Medulla oblongata (tissue), 1 donor: Measurements from ENCODE around the gene ABCG4.

Experiments
- DNase-seq: peaks from one replicate; pipeline ENCODE4 v3.0.0-alpha.2; 2015; ENCODE audit errors: extremely low spot score

ABCG4 gene

DNA sequence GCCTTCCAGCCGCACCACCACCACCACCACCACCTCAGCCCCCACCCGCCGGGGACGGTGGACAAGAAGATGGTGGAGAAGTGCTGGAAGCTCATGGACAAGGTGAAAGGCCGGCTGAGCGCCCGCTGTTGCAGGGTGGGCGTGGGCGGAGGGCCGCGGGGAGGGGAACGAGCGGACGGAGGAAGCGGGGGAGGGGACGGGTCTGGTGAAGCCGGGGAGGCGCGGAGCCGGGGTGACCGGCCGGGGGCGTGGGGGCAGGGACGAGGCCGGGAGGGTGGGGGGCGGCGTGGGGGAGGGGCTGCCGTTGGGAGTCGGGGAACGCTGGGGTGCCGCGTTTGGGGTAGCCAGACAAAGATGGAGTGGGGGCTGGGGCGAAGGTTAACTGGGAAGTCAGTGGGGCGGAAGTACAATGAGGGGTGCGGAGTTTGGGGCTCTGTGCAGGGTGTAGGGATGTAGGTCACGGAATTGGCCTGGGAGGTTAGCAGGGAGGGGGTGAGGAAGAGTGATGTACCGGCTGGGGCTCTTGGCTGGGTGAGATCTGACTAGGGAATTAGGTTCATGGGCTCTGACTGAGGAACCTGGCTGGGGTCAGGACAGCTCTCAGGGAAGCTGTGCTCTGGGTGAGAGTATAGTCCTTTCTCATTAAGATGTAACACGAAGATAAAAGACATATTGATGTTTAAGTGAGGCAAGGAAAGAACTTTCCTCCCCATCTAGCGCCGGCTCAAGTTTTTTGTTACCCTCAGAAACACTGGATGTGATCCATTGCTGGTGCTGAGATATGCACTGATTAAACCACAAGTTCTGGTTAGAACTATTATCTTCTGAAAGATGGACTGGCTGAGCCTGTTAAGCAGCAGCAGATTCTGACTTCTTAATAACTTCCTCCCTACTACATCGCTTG is 57.9 kb downstream of the ABCG4 start:
- DNase-seq = peak; percentile 31

DNA sequence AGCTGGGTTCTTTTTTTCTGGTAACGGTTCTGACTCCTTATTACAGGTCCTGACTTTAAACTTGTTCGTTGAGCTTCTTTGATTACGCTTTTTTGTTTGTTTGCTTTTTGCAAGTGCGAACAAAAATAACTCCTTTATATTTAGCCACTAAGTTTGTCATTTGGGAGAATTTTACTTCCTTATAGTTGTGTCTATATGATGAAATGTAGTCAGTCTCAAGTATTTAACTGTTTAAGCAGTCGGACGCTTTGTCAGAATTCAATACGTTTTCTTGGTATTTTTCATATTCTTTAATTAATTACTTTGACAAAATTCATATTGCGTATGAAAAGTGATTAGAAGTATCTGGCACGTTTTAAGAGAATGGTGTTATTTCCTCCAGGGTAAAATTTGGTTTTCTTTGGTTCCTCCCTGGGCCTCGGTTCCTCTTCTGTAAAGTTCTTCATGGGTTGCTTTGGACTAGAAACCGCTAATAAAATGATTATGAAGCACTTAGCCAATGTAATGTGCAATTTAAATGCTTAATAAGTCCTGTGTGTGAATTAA is 58.6 kb downstream of the ABCG4 start:
- no peak for DNase-seq

DNA sequence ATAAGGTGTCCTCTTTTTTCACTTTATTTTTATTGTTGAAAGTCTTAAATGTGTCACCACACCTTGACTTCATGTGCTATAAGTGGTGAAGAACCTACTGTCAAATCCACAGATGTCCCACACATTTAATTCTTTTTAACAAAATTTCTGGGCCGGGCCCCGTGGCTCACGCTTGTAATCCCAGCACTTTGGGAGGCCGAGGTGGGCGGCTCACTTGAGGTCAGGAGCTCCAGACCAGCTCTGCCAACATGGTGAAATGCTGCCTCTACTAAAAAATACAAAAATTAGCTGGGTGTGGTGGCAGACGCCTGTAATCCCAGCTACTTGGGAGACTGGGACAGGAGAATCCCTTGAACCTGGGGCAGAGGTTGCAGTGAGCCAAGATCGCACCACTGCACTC is 60.3 kb downstream of the ABCG4 start:
- no peak for DNase-seq

DNA sequence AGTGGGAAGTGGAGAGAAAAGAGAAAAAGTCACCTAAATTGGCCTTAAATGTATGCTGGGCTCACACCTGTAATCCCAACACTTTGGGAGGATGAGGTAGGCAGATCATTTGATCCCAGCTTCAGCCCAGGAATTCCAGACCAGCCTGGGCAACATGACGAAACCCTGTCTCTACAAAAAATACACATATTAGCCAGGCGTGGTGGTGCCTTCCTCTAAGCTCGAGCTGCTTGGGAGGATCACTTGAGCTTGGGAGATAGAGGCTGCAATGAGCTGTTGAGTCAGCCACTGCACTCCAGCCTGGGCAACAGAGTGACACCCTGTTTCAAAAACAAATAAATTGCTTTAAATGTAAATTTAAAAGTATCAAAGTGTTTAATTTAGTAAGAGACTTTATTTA is 61.2 kb downstream of the ABCG4 start:
- DNase-seq = no peak
